HG03175 (cell line): ENCODE measurements around the gene PKD2L2.
"Not testable (repeated sequence)": the region's sequence is repeated elsewhere in the genome, so short reads cannot be mapped to it uniquely, and the experiment has no call there.

Experiments
- ATAC-seq: cut with Tn5 transposase; IDR thresholded peaks from one replicate; pipeline ENCODE4 v1.9.1; 2021; ENCODE audit warnings: mild to moderate bottlenecking, moderate library complexity; ENCODE audit not compliant: unreplicated experiment

The PKD2L2 gene

GRCh38 chr5:137888863-137889759, at the start of gene PKD2L2:
PKD2L2 (plus strand) TSS chr5:137889457; CDS start chr5:137889492, 35 bp downstream.
- ATAC-seq: peak; percentile 96

- no peak for ATAC-seq
Observed at GRCh38 chr5:137842296-137842695, 47.0 kb upstream of the PKD2L2 start.

- ATAC-seq: no peak
Observed at GRCh38 chr5:137843676-137844299, 45.5 kb upstream of the PKD2L2 start.

GRCh38 chr5:137845472-137845871, 43.8 kb upstream of the PKD2L2 start:
- no peak for ATAC-seq

GRCh38 chr5:137847687-137848086, 41.6 kb upstream of the PKD2L2 start:
- no peak for ATAC-seq

GRCh38 chr5:137853165-137853564, 36.1 kb upstream of the PKD2L2 start:
- not testable (repeated sequence) for ATAC-seq

- no peak for ATAC-seq
Observed at GRCh38 chr5:137856201-137856600, 33.1 kb upstream of the PKD2L2 start.

GRCh38 chr5:137856916-137857862, 32.1 kb upstream of the PKD2L2 start:
- ATAC-seq: no peak

GRCh38 chr5:137858223-137858916, 30.9 kb upstream of the PKD2L2 start:
- peak; percentile 91 for ATAC-seq

- ATAC-seq: no peak
Observed at GRCh38 chr5:137858954-137859353, 30.3 kb upstream of the PKD2L2 start.

- ATAC-seq: no peak
Observed at GRCh38 chr5:137862251-137862650, 27.0 kb upstream of the PKD2L2 start.

GRCh38 chr5:137863653-137864052, 25.6 kb upstream of the PKD2L2 start:
- ATAC-seq: not testable (repeated sequence)

GRCh38 chr5:137866541-137867388, 22.5 kb upstream of the PKD2L2 start:
- ATAC-seq: no peak

GRCh38 chr5:137867664-137868063, 21.6 kb upstream of the PKD2L2 start, which contains the start of gene MYOT:
MYOT (plus strand) TSS chr5:137867860; CDS start chr5:137870652, 2,792 bp downstream.
- ATAC-seq: no peak

- ATAC-seq: no peak
Observed at GRCh38 chr5:137870647-137871339, 18.5 kb upstream of the PKD2L2 start.

GRCh38 chr5:137871571-137871970, 17.7 kb upstream of the PKD2L2 start:
- ATAC-seq: no peak

GRCh38 chr5:137872466-137872865, 16.8 kb upstream of the PKD2L2 start:
- ATAC-seq: no peak

- ATAC-seq: no peak
Observed at GRCh38 chr5:137876101-137876500, 13.2 kb upstream of the PKD2L2 start.

- ATAC-seq: no peak
Observed at GRCh38 chr5:137880313-137880712, 8.9 kb upstream of the PKD2L2 start.
